ENCODE measurements around the gene IGFALS. TPM values are rescaled to one million over a fixed set of nuclear protein-coding genes. Genes with fewer than 3 reads are reported as not detected.

Gene IGFALS
- polyA plus RNA-seq, 1 donor from 2014 or later: not detected

GRCh38 chr16:1745181-1745899 is 48.2 kb downstream of the IGFALS start:
- H3K4me3 Mint-ChIP-seq: no peak overlapping the region
- no peaks in the 10 kb centered on the region for H3K4me1 Mint-ChIP-seq
- no peaks in the 10 kb centered on the region for H3K36me3 Mint-ChIP-seq

GRCh38 chr16:1744338-1744840 is 49.1 kb downstream of the IGFALS start:
- Mint-ChIP-seq H3K4me1 (no peaks in the 10 kb centered on the region), H3K36me3 (no peaks in the 10 kb centered on the region), H3K4me3 (no peak overlapping the region), H3K27ac (peak overlapping the region in 2 of 3 donors; percentile 39 to 43), H3K27me3 (no peaks in the 10 kb centered on the region), H3K9me3 (no peaks in the 10 kb centered on the region)

More at GRCh38 chr16:1745181-1745899, 48.2 kb downstream of the IGFALS start:
- Mint-ChIP-seq H3K9me3 (no peaks in the 10 kb centered on the region), H3K27me3 (no peaks in the 10 kb centered on the region), H3K27ac (peak overlapping the region in 2 of 3 donors; percentile 39 to 64)

- Mint-ChIP-seq H3K27ac (peak overlapping the region in 1 of 3 donors; percentile 43), H3K4me1 (no peaks in the 10 kb centered on the region), H3K9me3 (no peaks in the 10 kb centered on the region), H3K36me3 (no peaks in the 10 kb centered on the region), H3K4me3 (no peak overlapping the region), H3K27me3 (no peaks in the 10 kb centered on the region)
Observed at GRCh38 chr16:1743376-1744337, 49.8 kb downstream of the IGFALS start.

GRCh38 chr16:1741553-1742165 is 51.8 kb downstream of the IGFALS start:
- Mint-ChIP-seq H3K27ac (no peak overlapping the region), H3K4me1 (no peaks in the 10 kb centered on the region), H3K27me3 (no peaks in the 10 kb centered on the region), H3K9me3 (no peaks in the 10 kb centered on the region), H3K4me3 (no peak overlapping the region), H3K36me3 (no peaks in the 10 kb centered on the region)

GRCh38 chr16:1740781-1741490 is 52.6 kb downstream of the IGFALS start:
- H3K9me3 Mint-ChIP-seq: no peaks in the 10 kb centered on the region
- H3K4me1 Mint-ChIP-seq: no peaks in the 10 kb centered on the region
- no peaks in the 10 kb centered on the region for H3K36me3 Mint-ChIP-seq
- peak overlapping the region in 1 of 3 donors; percentile 76 for H3K27ac Mint-ChIP-seq
- no peaks in the 10 kb centered on the region for H3K27me3 Mint-ChIP-seq
- no peak overlapping the region for H3K4me3 Mint-ChIP-seq

Other genes with a start within 250 kb of the IGFALS start
- gene IFT140, start 181.6 kb downstream of the IGFALS start, polyA plus RNA-seq: 3.1 TPM
- gene CRAMP1, start 181.3 kb downstream of the IGFALS start, polyA plus RNA-seq: 4.2 TPM
- gene JPT2, start 115.4 kb downstream of the IGFALS start, polyA plus RNA-seq: 10.8 TPM
- gene MAPK8IP3, start 87.5 kb downstream of the IGFALS start, polyA plus RNA-seq: 5.9 TPM
- 66.1 TPM for gene NME3, start 22.2 kb downstream of the IGFALS start, polyA plus RNA-seq
- 1.5 TPM for gene EME2, start 20.9 kb downstream of the IGFALS start, polyA plus RNA-seq
- 156 TPM for gene MRPS34, start 20.6 kb downstream of the IGFALS start, polyA plus RNA-seq
- 55.2 TPM for gene SPSB3, start 11.1 kb downstream of the IGFALS start, polyA plus RNA-seq
- 76.9 TPM for gene NUBP2, start 10.7 kb downstream of the IGFALS start, polyA plus RNA-seq
- 31.6 TPM for gene HAGH, start 33.1 kb upstream of the IGFALS start, polyA plus RNA-seq
- gene FAHD1, start 33.5 kb upstream of the IGFALS start, polyA plus RNA-seq: 19.0 TPM
- gene MEIOB, start 78.5 kb upstream of the IGFALS start, polyA plus RNA-seq: not detected
- gene HS3ST6, start 124.7 kb upstream of the IGFALS start, polyA plus RNA-seq: not detected
- gene MSRB1, start 149.5 kb upstream of the IGFALS start, polyA plus RNA-seq: 17.2 TPM
- not detected for gene RPL3L, start 161.0 kb upstream of the IGFALS start, polyA plus RNA-seq
- gene NDUFB10, start 165.8 kb upstream of the IGFALS start, polyA plus RNA-seq: 204 TPM
- 6,339 TPM for gene RPS2, start 171.1 kb upstream of the IGFALS start, polyA plus RNA-seq
- not detected for gene RNF151, start 173.2 kb upstream of the IGFALS start, polyA plus RNA-seq
- 52.0 TPM for gene TBL3, start 178.3 kb upstream of the IGFALS start, polyA plus RNA-seq
- not detected for gene NOXO1, start 187.8 kb upstream of the IGFALS start, polyA plus RNA-seq
- 39.0 TPM for gene GFER, start 190.5 kb upstream of the IGFALS start, polyA plus RNA-seq
- 4.9 TPM for gene SYNGR3, start 196.3 kb upstream of the IGFALS start, polyA plus RNA-seq
- 11.0 TPM for gene ZNF598, start 216.1 kb upstream of the IGFALS start, polyA plus RNA-seq
- not detected for gene NPW, start 226.1 kb upstream of the IGFALS start, polyA plus RNA-seq
- gene NHERF2, start 233.2 kb upstream of the IGFALS start, polyA plus RNA-seq: not detected

Measured in IgD-negative memory B cell (primary cell).